Measurements from ENCODE around the gene CLDN3.

DNA sequence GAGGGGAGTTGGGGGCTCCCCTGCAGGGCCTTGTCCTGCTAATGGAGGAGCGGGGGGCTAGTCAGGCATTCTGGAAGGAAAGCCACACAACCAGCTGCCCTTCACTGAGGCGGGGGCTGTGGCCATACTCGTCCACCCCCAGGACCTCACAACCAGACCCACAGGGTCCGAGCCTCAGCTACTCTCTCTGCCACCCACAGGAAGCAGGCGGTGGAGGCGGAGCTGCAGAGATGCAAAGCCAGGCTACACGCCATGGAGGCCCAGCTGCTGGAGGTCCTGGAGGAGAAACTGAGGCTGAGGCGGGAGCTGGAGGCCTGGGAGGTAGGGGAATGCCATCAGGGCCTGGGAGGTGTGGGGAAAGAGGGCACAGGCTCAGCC, 34.6 kb downstream of the CLDN3 start:
- TF ChIP-seq, protein P1, sequence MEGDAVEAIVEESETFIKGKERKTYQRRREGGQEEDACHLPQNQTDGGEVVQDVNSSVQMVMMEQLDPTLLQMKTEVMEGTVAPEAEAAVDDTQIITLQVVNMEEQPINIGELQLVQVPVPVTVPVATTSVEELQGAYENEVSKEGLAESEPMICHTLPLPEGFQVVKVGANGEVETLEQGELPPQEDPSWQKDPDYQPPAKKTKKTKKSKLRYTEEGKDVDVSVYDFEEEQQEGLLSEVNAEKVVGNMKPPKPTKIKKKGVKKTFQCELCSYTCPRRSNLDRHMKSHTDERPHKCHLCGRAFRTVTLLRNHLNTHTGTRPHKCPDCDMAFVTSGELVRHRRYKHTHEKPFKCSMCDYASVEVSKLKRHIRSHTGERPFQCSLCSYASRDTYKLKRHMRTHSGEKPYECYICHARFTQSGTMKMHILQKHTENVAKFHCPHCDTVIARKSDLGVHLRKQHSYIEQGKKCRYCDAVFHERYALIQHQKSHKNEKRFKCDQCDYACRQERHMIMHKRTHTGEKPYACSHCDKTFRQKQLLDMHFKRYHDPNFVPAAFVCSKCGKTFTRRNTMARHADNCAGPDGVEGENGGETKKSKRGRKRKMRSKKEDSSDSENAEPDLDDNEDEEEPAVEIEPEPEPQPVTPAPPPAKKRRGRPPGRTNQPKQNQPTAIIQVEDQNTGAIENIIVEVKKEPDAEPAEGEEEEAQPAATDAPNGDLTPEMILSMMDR (IDR thresholded peaks at IDR 0.05 in 8 of 11, conservative IDR thresholded peaks at IDR 0.05 in 3 of 11): no peak
- no peak for TF ChIP-seq POLR2AphosphoS5 (IDR thresholded peaks at IDR 0.05)
- TF ChIP-seq POLR2A (IDR thresholded peaks at IDR 0.05): no peak

All from spleen (tissue), 7 donors.